ENCODE measurements around the gene NANOS2. TPM values are rescaled to one million over a fixed set of nuclear protein-coding genes. Genes with fewer than 3 reads are reported as not detected.

The NANOS2 gene
- total and polyA plus RNA-seq, 2 of the 13 experiments (the other 11 are each of a cell fraction or from before 2014, with no cell fraction given): not detected

DNA sequence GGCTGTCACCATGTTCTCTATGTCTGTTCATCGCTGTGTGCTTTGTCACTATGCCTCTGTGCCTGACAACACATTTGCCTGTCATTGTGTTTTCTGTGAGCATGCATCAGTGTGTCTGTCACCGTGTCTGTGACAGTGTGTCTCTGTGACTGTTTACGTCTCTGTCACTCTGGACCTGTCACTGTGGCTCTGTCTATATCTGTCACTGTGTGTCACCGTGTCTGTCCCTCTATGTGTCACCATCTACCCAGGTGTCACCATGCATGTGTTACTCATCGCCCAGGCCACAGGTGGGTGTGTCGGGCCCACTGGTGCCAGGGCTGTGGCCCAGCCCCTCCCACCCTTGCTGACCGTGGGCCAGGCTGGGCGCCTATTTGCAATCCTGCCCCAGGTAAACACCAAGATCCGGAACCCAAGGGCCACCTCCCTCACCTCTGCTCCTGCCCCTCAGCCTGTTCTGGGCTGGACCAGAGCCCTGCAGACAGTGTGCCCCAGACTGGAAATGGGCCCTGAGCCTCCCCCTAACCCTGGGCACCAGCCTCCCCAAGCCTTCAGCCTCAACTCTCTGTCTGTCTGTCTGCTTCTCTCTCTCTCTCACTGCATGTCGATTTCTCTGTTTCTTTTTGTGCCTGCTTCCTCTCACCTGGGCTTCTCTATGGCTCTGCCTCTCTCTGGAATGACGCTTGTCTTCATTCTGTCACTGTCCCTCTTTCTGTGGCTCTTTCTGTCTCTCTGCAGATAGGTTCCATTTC, 36.4 kb downstream of the NANOS2 start (continued):
- TF ChIP-seq, protein P1, sequence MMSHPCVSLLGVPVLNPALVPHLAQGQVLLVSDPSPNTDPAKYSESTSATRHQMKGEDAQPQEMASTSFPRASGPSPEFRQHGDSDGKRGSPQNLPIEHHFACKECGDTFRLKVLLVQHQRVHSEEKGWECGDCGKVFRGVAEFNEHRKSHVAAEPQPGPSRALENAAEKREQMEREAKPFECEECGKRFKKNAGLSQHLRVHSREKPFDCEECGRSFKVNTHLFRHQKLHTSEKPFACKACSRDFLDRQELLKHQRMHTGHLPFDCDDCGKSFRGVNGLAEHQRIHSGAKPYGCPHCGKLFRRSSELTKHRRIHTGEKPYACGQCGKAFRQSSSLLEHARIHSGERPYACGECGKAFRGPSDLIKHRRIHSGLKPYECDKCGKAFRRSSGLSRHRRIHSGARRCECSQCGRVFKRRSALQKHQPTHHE (CRISPR knock-in tag; IDR thresholded peaks at IDR 0.05; ENCODE audit: borderline replicate concordance): no peak
- TF ChIP-seq PRMT3 (CRISPR knock-in tag; IDR thresholded peaks at IDR 0.05; ENCODE audit: borderline replicate concordance, low read depth) (no peak), SP5 (CRISPR knock-in tag; IDR thresholded peaks at IDR 0.05; ENCODE audit: borderline replicate concordance, low read depth) (peak; percentile 63; the same call in 1 of the 2 replicates), ZNF121 (CRISPR knock-in tag; IDR thresholded peaks at IDR 0.05) (no peak), ZNF652 (CRISPR knock-in tag; IDR thresholded peaks at IDR 0.05; ENCODE audit: borderline replicate concordance, low read depth) (peak; percentile 45; the same call in 1 of the 2 replicates), ZNF12 (CRISPR knock-in tag; IDR thresholded peaks at IDR 0.05) (peak; percentile 36; the same call in 1 of the 2 replicates), LCORL (IDR thresholded peaks at IDR 0.05) (no peak), LCORL (CRISPR knock-in tag; IDR thresholded peaks at IDR 0.05) (peak; percentile 60), RBAK (CRISPR knock-in tag; IDR thresholded peaks at IDR 0.05) (no peak), KDM4B (CRISPR knock-in tag; IDR thresholded peaks at IDR 0.05) (no peak), FOXA3 (CRISPR knock-in tag; IDR thresholded peaks at IDR 0.05) (peak; percentile 75), STAT5B (CRISPR knock-in tag; IDR thresholded peaks at IDR 0.05) (no peak), RXRB (CRISPR knock-in tag; IDR thresholded peaks at IDR 0.05; ENCODE audit: borderline replicate concordance) (peak; percentile 53), ZEB1 (IDR thresholded peaks at IDR 0.05; ENCODE audit: insufficient replicate concordance, low read depth) (peak; percentile 81), JARID2 (CRISPR knock-in tag; IDR thresholded peaks at IDR 0.05; ENCODE audit: insufficient replicate concordance) (peak; percentile 27), IRF2 (CRISPR knock-in tag; IDR thresholded peaks at IDR 0.05) (peak; percentile 33; the same call in 1 of the 2 replicates), KLF9 (CRISPR knock-in tag; IDR thresholded peaks at IDR 0.05; ENCODE audit: low read depth) (peak; percentile 94; the same call in 1 of the 2 replicates), THAP11 (CRISPR knock-in tag; IDR thresholded peaks at IDR 0.05) (0 out of 2 replicates have a peak, but pooled peaks have one; percentile 54)
- TF ChIP-seq, protein P2, sequence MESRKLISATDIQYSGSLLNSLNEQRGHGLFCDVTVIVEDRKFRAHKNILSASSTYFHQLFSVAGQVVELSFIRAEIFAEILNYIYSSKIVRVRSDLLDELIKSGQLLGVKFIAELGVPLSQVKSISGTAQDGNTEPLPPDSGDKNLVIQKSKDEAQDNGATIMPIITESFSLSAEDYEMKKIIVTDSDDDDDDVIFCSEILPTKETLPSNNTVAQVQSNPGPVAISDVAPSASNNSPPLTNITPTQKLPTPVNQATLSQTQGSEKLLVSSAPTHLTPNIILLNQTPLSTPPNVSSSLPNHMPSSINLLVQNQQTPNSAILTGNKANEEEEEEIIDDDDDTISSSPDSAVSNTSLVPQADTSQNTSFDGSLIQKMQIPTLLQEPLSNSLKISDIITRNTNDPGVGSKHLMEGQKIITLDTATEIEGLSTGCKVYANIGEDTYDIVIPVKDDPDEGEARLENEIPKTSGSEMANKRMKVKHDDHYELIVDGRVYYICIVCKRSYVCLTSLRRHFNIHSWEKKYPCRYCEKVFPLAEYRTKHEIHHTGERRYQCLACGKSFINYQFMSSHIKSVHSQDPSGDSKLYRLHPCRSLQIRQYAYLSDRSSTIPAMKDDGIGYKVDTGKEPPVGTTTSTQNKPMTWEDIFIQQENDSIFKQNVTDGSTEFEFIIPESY (CRISPR knock-in tag; IDR thresholded peaks at IDR 0.05): peak; percentile 13; the same call in 1 of the 2 replicates
- TF ChIP-seq, protein P3, sequence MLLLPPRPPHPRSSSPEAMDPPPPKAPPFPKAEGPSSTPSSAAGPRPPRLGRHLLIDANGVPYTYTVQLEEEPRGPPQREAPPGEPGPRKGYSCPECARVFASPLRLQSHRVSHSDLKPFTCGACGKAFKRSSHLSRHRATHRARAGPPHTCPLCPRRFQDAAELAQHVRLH (CRISPR knock-in tag; IDR thresholded peaks at IDR 0.05; ENCODE audit: borderline replicate concordance, low read depth): 0 out of 2 replicates have a peak, but pooled peaks have one; percentile 23
- TF ChIP-seq, protein P4, sequence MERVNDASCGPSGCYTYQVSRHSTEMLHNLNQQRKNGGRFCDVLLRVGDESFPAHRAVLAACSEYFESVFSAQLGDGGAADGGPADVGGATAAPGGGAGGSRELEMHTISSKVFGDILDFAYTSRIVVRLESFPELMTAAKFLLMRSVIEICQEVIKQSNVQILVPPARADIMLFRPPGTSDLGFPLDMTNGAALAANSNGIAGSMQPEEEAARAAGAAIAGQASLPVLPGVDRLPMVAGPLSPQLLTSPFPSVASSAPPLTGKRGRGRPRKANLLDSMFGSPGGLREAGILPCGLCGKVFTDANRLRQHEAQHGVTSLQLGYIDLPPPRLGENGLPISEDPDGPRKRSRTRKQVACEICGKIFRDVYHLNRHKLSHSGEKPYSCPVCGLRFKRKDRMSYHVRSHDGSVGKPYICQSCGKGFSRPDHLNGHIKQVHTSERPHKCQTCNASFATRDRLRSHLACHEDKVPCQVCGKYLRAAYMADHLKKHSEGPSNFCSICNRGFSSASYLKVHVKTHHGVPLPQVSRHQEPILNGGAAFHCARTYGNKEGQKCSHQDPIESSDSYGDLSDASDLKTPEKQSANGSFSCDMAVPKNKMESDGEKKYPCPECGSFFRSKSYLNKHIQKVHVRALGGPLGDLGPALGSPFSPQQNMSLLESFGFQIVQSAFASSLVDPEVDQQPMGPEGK (CRISPR knock-in tag; IDR thresholded peaks at IDR 0.05): peak; percentile 81

Measured in HepG2 (cell line).